Pons (tissue), 1 donor: ENCODE results near the gene DPT.

Experiments used
- DNase-seq: peaks from one replicate; pipeline ENCODE4 v3.0.0-alpha.2; 2016; ENCODE audit warnings: low spot score

The DPT gene

DNA sequence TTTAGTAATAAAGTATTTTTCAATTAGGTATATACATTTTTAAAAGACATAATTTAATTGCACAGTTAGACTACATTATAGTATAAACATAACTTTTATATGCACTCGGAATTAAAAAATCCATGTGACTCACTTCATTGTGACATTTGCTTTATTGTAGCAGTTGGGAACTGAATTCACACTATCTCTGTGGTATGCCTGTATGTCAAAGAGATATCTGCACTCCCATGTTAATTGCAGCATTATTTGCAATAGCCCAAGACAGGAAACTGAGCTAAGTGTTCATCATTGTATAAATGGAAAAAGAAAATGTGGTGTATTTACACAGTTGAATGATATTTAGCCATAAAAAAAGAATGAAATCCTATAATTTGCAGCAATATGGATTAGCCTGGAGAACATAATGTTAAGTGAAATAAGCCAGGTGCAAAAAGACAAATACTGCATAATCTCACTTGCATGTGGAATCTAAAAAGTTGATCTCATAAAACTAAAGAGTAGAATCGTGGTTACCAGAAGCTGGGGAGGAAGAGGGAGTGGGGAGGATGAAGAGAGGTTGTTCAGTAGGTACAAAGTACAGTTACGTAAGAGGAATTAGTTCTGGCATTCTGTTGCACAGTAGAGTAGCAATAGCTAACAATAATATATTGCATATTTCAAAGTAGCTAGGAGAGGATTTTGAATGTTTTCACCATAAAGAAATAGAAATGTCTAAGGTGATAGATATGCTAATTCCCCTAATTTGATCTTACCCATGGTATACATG is 64.8 kb downstream of the DPT start:
- no peak for DNase-seq

GRCh38 chr1:168656485-168656884 is 72.5 kb downstream of the DPT start:
- DNase-seq = no peak

DNA sequence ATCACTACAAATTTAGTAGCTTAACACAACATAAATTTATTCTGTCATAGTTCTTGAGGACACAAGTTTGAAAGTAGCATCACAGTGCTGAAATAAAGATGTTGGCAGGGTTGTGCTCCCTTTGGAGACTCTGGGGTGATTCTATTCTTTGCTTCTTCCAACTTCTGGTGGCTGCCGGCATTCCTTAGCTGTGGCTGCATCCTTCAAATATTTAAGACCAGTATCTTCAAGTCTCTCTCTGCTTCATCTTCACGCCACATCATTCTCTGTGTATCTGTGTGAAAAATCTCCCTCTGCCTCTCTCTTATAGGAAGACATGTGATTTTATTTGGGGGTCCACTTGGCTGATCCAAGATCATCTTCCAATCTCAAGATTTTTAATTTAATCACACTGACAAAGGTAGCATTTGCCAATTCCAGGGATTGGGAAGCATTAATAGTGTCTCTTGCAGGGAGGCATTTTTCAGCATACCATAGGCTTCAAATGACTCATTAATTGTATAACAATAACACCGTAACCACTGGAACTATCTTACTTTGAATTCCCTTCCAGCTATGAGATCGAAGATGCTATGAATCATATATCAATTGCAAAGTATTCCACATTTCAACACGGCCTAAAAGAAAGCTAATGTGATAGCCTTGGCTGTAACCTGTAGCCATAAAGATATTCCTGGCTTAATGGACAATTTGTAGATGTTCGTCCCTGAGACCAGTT is 74.6 kb downstream of the DPT start:
- no peak for DNase-seq

- no peak for DNase-seq
Observed at GRCh38 chr1:168653567-168653966, 75.4 kb downstream of the DPT start.

- DNase-seq = no peak
Observed at GRCh38 chr1:168645721-168646120, 83.3 kb downstream of the DPT start.
